Measurements from ENCODE around the gene TPCN1.
A peak's percentile ranks its signal among the peaks of the same experiment; 100 is the strongest.

GRCh38 chr12:113299619-113300237, 78.5 kb downstream of the TPCN1 start:
- TF ChIP-seq, protein P1, sequence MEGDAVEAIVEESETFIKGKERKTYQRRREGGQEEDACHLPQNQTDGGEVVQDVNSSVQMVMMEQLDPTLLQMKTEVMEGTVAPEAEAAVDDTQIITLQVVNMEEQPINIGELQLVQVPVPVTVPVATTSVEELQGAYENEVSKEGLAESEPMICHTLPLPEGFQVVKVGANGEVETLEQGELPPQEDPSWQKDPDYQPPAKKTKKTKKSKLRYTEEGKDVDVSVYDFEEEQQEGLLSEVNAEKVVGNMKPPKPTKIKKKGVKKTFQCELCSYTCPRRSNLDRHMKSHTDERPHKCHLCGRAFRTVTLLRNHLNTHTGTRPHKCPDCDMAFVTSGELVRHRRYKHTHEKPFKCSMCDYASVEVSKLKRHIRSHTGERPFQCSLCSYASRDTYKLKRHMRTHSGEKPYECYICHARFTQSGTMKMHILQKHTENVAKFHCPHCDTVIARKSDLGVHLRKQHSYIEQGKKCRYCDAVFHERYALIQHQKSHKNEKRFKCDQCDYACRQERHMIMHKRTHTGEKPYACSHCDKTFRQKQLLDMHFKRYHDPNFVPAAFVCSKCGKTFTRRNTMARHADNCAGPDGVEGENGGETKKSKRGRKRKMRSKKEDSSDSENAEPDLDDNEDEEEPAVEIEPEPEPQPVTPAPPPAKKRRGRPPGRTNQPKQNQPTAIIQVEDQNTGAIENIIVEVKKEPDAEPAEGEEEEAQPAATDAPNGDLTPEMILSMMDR (IDR thresholded peaks at IDR 0.05) = no peak
- no peak for TF ChIP-seq EP300 (IDR thresholded peaks at IDR 0.05; ENCODE audit: low read depth)
- peak in 1 of 3 donors; percentile 11 for TF ChIP-seq POLR2AphosphoS5 (IDR thresholded peaks at IDR 0.05)
- TF ChIP-seq POLR2A (IDR thresholded peaks at IDR 0.05) = no peak

Data from transverse colon (tissue), 4 donors.